Central memory CD8-positive, alpha-beta T cell (primary cell): Measurements from ENCODE around the gene CCNE1.

Source experiments
- ATAC-seq: fragments of 150-1000 bp; cut with Tn5 transposase; replicated peaks from 2 replicates; pipeline ENCODE4 v1.10.0; 2022; ENCODE audit warnings: mild to moderate bottlenecking, moderate FRiP score, moderate number of reproducible peaks; ENCODE audit not compliant: poor library complexity, severe bottlenecking; ENCODE audit errors: extremely low read depth
- DNase-seq, 2 donors: peaks; one replicate each; pipeline ENCODE4 v3.0.0; 2021; ENCODE audit warnings: low spot score in 2 of 2
- H3K27ac Mint-ChIP-seq: one replicate; pipeline ENCODE4 v1.8.0; 2022; ENCODE audit warnings: low read depth, mild to moderate bottlenecking, moderate library complexity, mixed read lengths
- H3K27me3 Mint-ChIP-seq: one replicate; pipeline ENCODE4 v1.8.0; 2022; ENCODE audit warnings: mixed read lengths
- H3K36me3 Mint-ChIP-seq: one replicate; pipeline ENCODE4 v1.8.0; 2022; ENCODE audit warnings: mild to moderate bottlenecking, moderate library complexity, mixed read lengths; ENCODE audit not compliant: insufficient read depth
- H3K4me1 Mint-ChIP-seq: one replicate; pipeline ENCODE4 v1.8.0; 2022; ENCODE audit warnings: mixed read lengths
- H3K4me3 Mint-ChIP-seq: one replicate; pipeline ENCODE4 v1.8.0; 2022; ENCODE audit warnings: mild to moderate bottlenecking, moderate library complexity, mixed read lengths
- H3K9me3 Mint-ChIP-seq: one replicate; pipeline ENCODE4 v1.8.0; 2022; ENCODE audit warnings: mixed read lengths

The CCNE1 gene

GRCh38 chr19:29866011-29866410 is 54.2 kb downstream of the CCNE1 start:
- no peak overlapping the region for H3K27ac Mint-ChIP-seq
- peaks cover 51% of the 10 kb centered on the region for H3K27me3 Mint-ChIP-seq
- H3K36me3 Mint-ChIP-seq, result no peaks in the 10 kb centered on the region
- no peak overlapping the region for H3K4me3 Mint-ChIP-seq
- H3K4me1 Mint-ChIP-seq, result no peaks in the 10 kb centered on the region
- ATAC-seq (no peak), DNase-seq (no peak)
- peaks cover 5% of the 10 kb centered on the region for H3K9me3 Mint-ChIP-seq

DNA sequence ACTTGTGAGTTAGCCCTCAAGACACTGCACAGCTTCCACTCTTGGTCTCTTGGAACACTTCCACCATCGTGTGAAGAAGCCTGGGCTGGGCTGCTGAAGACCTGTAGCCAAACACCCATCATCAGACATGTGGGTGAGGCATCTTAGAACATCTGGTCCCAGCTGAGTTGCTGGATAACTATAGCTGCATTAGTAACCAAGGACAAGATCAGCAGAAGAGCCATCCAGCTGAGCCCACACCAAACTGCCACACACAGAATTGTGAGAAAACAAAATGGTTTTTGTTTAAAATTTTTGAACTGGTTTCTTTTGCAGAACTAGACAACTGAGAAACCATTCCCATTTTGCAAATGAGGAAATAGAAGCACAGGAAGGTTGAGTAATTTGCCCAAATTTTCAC is 56.2 kb downstream of the CCNE1 start:
- Mint-ChIP-seq H3K4me3 (no peak overlapping the region), H3K27ac (no peak overlapping the region), H3K36me3 (no peaks in the 10 kb centered on the region), H3K27me3 (peaks cover 53% of the 10 kb centered on the region), H3K4me1 (peaks cover 5% of the 10 kb centered on the region), H3K9me3 (peaks cover 5% of the 10 kb centered on the region)
- ATAC-seq, result no peak
- DNase-seq, result no peak

- Mint-ChIP-seq H3K36me3 (no peaks in the 10 kb centered on the region), H3K4me1 (peaks cover 5% of the 10 kb centered on the region), H3K9me3 (peaks cover 5% of the 10 kb centered on the region), H3K27ac (no peak overlapping the region), H3K27me3 (peaks cover 47% of the 10 kb centered on the region), H3K4me3 (no peak overlapping the region)
- no peak for ATAC-seq
- DNase-seq, result no peak
These were observed 59.4 kb downstream of the CCNE1 start for GRCh38 chr19:29871143-29871542.

- Mint-ChIP-seq H3K9me3 (no peaks in the 10 kb centered on the region), H3K4me1 (peaks cover 5% of the 10 kb centered on the region), H3K36me3 (no peaks in the 10 kb centered on the region), H3K4me3 (peak overlapping the region; percentile 56), H3K27me3 (peaks cover 38% of the 10 kb centered on the region), H3K27ac (no peak overlapping the region)
- ATAC-seq (no peak), DNase-seq (no peak)
These were observed 60.5 kb downstream of the CCNE1 start for GRCh38 chr19:29872224-29872731.

DNA sequence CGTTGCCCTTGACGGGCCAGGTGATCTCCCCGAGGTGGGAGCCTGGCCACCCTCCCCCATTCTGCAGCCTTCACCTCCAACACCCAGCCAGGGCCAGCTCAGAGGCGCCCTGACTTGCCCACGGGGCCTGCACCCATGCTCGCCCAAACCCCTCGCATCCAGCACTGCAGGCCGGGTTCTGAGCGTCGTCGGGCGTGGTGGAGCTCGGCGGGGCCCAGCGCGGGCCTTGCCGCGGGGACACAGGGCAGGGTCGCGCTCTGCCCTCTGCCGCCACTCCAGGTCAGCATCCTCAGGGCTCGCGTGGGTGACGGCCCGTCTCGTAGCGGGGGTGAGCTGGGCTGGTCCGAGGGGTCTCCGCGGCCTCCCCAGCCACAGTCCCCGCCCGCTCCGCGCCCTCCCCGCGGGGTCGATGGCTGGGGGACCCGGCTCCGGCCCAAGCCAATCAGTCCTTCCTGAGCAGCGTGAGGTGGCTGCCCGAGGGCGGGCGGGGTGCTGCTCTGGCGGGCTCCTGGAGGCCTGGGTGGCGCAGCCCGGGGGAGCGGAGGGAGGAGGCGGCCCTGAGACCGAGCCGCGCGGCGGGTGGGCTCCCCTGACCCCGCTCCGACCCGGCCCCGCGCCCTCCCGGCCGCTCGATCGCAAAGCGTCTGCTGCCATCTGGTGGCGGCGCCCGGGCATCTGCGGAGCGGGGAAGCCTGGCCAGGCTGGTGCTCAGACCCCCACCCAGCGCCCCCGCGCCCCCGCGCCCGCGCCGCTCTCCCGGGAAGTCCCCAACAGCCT is 61.4 kb downstream of the CCNE1 start:
- Mint-ChIP-seq H3K36me3 (no peaks in the 10 kb centered on the region), H3K9me3 (no peaks in the 10 kb centered on the region), H3K27ac (no peak overlapping the region), H3K4me3 (peak overlapping the region; percentile 57), H3K4me1 (peaks cover 5% of the 10 kb centered on the region), H3K27me3 (peaks cover 45% of the 10 kb centered on the region)
- DNase-seq, result peak; percentile 28 to 53
- peak; percentile 80 for ATAC-seq
